ENCODE measurements around the gene MAP3K10. TPM values are rescaled to one million over a fixed set of nuclear protein-coding genes. Genes with fewer than 3 reads are reported as not detected.
"Not testable (repeated sequence)": the region's sequence is repeated elsewhere in the genome, so short reads cannot be mapped to it uniquely, and the experiment has no call there.

Gene MAP3K10
- total RNA-seq, 4 donors from 2014 or later = 10.2 to 24.8 (median 11.6) TPM

DNA sequence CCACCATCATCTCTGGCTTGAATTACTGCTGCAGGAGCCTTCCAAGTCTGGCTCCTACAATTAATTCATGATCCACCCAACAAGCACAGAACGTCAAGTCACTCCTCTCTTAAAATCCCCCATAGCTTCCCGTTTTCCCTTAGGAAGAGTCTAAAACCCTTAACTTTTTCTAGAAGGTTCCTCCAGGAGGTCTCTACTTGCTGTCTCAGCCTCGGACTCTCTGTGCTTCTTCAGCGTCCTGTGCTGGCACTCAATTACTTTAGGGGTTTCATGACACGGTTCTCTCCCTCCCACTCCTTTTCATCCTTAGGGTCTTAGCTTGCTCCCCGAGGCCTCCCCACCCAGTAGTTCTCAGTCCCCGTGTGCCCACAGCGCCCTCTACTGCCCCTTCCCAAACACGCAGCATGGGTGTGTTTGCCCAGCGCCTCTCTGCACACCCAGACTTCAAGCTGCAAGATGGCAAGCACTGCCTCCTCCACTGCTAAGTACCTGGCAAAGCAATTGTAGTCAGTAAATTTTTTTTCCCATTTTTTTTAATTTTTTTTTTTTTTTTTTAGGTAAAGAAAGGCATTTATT is 25.8 kb upstream of the MAP3K10 start:
- WGBS, 2 donors = 14 to 19% methylated on average over 10 of the region's 10 CpGs

DNA sequence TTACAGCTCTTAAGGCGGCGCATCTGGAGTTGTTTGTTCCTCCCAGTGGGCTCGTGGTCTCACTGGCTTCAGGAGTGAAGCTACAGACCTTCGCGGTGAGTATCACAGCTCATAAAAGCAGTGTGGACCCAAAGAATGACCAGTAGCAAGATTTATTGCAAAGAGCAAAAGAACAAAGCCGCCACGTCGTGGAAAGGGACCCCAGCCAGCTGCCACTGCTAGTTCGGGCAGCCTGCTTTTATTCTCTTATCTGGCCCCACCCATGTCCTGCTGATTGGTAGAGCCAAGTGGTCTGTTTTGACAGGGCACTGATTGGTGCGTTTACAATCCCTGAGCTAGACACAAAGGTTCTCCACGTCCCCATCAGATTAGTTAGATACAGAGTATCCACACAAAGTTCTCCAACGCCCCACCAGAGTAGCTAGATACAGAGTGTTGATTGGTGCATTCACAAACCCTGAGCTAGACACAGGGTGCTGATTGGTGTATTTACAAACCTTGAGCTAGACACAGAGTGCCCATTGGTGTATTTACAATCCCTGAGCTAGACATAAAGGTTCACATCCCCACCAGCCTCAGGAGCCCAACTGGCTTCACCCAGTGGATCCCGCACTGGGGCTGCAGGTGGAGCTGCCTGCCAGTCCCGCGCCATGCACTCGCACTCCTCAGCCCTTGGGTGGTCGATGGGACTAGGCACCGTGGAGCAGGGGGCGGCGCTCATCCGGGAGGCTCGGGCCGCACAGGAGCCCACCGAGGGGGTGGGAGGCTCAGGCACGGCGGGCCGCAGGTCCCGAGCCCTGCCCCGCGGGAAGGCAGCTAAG is 21.5 kb upstream of the MAP3K10 start:
- intact Hi-C loops (cut with DNase I; ENCODE audit: low total_unique reads) = loop anchor here (2.0 kb wide), 1 partner anchor 19 kb away; no protein-coding TSS in a partner anchor
- not testable (repeated sequence) for H3K4me3 ChIP-seq (ENCODE audit: low read depth, poor library complexity, severe bottlenecking); DNase-seq (ENCODE audit: low spot score in 2 of 2)
- WGBS, 2 donors = 81 to 87% methylated on average over 23 to 28 of the region's 30 CpGs

More for the DNA sequence above, 25.8 kb upstream of the MAP3K10 start:
- DNase-seq (ENCODE audit: low spot score in 2 of 2) = peak; percentile 28 to 91
- intact Hi-C loops (cut with DNase I; ENCODE audit: low total_unique reads) = no loop called here
- TF ChIP-seq, protein P1, sequence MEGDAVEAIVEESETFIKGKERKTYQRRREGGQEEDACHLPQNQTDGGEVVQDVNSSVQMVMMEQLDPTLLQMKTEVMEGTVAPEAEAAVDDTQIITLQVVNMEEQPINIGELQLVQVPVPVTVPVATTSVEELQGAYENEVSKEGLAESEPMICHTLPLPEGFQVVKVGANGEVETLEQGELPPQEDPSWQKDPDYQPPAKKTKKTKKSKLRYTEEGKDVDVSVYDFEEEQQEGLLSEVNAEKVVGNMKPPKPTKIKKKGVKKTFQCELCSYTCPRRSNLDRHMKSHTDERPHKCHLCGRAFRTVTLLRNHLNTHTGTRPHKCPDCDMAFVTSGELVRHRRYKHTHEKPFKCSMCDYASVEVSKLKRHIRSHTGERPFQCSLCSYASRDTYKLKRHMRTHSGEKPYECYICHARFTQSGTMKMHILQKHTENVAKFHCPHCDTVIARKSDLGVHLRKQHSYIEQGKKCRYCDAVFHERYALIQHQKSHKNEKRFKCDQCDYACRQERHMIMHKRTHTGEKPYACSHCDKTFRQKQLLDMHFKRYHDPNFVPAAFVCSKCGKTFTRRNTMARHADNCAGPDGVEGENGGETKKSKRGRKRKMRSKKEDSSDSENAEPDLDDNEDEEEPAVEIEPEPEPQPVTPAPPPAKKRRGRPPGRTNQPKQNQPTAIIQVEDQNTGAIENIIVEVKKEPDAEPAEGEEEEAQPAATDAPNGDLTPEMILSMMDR (IDR thresholded peaks at IDR 0.05) = peak in 1 of 3 donors; percentile 26
- TF ChIP-seq POLR2A (IDR thresholded peaks at IDR 0.05) = no peak
- H3K4me3 ChIP-seq (ENCODE audit: low read depth, poor library complexity, severe bottlenecking) = no peak overlapping the region

DNA sequence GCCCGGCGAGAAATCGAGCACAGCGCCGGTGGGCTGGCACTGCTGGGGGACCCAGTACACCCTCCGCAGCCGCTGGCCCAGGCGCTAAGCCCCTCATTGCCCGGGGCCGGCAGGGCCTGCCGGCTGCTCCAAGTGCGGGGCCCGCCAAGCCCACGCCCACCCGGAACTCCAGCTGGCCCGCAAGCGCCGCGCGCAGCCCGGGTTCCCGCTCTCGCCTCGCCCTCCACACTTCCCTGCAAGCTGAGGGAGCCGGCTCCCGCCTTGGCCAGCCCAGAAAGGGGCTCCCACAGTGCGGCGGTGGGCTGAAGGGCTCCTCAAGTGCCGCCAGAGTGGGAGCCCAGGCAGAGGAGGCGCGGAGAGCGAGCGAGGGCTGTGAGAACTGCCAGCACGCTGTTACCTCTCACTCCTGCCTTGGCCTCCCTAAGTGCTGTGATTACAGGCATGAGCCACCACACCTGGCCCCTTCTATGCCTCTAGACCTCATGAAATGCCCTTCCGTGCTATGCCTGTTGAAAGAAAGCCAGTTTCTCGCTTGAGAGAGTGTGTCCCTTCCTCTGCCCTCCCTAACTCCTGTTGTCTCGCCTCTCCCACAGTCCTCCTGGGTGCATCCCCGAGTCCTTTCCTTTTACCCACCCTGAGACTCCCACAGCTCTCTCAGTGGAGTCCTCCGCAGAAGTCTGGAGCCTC is 20.8 kb upstream of the MAP3K10 start:
- intact Hi-C loops (cut with DNase I; ENCODE audit: low total_unique reads); DNase-seq (ENCODE audit: low spot score in 2 of 2); H3K4me3 ChIP-seq (ENCODE audit: low read depth, poor library complexity, severe bottlenecking): not testable (repeated sequence)
- 76 to 80% methylated on average over 13 to 17 of the region's 39 CpGs for WGBS, 2 donors

DNA sequence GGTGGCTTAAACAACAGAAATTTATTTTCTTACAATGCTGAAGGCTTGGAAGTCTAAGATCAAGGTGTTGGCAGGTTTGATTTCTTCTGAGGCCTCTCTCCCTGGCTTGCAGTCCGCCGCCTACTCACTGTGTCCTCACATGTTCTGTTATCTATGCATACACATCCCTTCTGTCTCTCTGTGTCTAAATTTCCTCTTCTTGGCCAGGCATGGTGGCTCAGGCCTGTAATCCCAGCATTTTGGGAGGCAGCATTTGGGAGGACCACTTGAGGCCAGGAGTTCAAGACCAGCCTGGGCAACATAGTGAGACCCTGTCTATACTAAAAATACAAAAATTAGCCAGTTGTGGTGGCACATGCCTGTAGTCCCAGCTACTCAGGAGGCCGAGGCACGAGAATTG is 19.9 kb upstream of the MAP3K10 start:
- intact Hi-C loops (cut with DNase I; ENCODE audit: low total_unique reads); DNase-seq (ENCODE audit: low spot score in 2 of 2); H3K4me3 ChIP-seq (ENCODE audit: low read depth, poor library complexity, severe bottlenecking): not testable (repeated sequence)
- WGBS, 2 donors = 73 to 81% methylated on average over 4 of the region's 4 CpGs

DNA sequence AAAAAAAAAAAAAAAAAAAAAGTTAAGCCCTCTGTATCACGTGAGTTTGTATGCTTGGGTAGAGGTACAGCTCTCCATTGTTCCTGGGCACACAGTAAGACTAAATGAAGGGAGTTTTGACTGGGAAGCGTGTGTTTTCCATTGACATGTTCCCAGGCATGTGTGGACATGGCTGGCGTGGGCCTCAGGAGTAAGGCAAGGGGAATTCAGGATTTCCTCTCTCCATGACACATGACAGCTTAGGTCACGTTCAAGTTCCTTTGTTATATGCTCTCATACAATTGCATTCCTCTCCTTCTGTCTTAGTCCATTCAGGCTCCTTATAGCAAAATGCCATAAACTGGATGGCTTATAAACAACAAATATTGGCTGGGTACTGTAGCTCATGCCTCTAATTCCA is 17.1 kb upstream of the MAP3K10 start:
- TF ChIP-seq, protein P1 (IDR thresholded peaks at IDR 0.05) = no peak
- no peak for TF ChIP-seq POLR2A (IDR thresholded peaks at IDR 0.05)
- WGBS, 2 donors = 61 to 77% methylated on average over 4 of the region's 4 CpGs
- no peak overlapping the region for H3K4me3 ChIP-seq (ENCODE audit: low read depth, poor library complexity, severe bottlenecking)
- no peak for DNase-seq (ENCODE audit: low spot score in 2 of 2)
- intact Hi-C loops (cut with DNase I; ENCODE audit: low total_unique reads) = no loop called here

DNA sequence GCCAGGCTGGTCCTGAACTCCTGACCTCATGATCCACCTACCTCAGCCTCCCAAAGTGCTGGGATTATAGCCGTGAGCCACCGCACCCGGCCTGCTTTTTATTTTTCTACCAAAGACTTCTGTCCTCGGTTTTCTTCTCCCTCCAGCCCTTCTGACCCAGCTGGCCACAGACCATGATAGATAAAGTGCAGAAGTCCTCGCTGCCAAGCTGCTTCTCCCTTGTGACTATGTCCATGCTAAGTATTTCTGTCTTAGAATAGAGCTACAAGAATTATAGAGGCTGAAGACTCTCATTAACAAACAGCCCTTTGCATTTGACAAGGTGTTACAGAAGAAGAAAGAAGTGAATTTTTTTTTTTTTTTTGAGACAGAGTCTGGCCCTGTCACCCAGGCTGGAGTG is 15.4 kb upstream of the MAP3K10 start:
- TF ChIP-seq, protein P1 (IDR thresholded peaks at IDR 0.05) = no peak
- TF ChIP-seq POLR2A (IDR thresholded peaks at IDR 0.05) = no peak
- intact Hi-C loops (cut with DNase I; ENCODE audit: low total_unique reads) = no loop called here
- 65 to 71% methylated on average over 5 of the region's 5 CpGs for WGBS, 2 donors
- no peak overlapping the region for H3K4me3 ChIP-seq (ENCODE audit: low read depth, poor library complexity, severe bottlenecking)
- DNase-seq (ENCODE audit: low spot score in 2 of 2) = no peak
